EL (cell line): ENCODE measurements around the gene CALCOCO2.
A peak's percentile ranks its signal among the peaks of the same experiment; 100 is the strongest.
"Not testable (repeated sequence)": the region's sequence is repeated elsewhere in the genome, so short reads cannot be mapped to it uniquely, and the experiment has no call there.

Experiments
- DNase-seq: peaks from one replicate; pipeline ENCODE4 v3.0.0-alpha.2; 2016

Gene CALCOCO2

DNA sequence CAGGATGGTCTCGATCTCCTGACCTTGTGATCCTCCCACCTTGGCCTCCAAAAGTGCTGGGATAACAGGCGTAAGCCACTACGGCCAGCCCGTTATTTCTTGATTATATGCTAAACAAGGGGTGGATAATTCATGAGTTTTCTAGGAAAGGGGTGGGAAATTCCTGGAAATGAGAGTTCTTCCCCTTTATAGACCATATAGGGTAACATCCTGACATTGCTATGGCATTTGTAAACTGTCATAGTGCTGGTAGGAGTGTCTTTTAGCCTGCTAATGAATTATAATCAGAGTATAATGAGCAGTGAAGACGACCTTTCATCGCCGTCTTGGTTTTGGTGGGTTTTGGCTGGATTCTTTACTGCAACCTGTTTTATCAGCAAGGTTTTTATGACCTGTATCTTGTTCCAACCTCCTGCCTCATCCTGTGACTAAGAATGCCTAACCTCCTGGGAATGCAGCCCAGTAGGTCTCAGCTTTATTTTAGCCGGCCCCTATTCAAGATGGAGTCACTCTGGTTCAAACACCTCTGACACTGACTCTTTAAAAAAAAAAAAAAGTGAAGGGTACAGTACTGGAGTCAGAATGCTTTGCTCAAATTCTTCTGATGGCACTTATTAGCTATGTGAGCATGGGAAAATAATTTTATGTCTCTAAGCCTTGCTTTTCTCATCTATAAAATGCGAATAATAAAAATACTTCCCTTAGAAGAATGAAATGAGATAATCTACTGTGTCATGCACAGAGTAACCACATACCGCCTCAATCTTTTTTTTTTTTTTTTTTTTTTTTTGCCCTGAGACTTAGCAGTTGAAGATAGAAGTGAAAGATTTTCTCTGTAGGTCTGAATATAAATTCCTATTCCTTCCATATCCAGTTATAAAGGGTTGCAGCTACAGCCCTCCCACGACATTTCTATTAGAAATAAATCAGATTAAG is 5.1 kb upstream of the CALCOCO2 start:
- DNase-seq: peak; percentile 62

DNA sequence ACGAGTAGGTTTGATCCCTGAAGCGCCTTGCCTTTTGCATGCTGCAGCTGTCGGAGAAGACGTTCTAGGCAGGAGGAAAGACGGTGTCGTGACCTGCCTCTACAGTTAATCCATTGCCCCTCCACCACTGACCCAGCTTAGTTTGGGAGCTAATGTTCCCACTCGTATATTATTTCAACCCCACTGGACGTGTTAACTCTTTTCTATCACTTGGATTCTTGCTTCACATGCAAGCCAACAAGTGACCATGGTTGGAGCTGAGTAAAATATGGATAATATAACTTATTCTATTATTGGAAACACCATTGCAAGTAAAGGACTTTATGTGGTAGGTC is 681 bp downstream of the CALCOCO2 start:
- no peak for DNase-seq

DNA sequence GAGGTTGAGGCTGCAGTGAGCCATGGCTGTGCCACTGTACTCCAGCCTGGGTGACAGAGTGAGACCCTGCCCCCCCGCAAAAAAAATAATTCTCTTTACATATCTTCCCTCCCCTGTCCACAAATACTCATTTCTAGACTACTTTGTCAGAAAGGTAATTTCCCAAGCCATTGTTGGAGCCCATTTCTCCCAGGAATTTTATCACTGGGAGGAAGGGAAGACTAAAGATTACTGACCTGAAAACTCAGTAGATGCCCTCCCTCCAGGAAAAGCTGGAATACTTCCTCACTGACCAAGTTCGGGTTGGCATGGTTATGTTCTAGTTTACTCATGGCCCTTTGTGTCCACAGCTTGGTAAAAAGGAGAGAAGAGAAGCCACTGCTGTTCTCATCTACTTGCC is 4.1 kb downstream of the CALCOCO2 start:
- DNase-seq: no peak

DNA sequence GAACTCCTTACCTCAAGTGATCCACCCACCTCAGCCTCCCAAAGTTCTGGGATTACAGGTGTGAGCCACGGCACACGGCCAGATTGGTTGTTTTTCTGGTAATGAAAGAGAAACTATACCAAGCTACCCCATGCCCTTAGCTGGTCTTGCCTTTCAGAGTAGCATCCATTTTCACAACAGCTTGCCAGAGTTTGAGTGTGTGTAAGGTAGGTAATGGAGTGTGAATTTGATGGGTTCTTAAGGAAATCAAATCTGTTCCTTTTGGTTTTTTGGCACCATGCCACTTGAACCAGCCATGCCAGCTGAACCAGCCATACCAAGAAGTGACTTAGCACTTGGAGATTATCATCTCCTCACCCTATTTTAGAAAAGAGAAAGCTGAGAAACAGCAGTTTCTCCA is 5.1 kb downstream of the CALCOCO2 start:
- DNase-seq: no peak

DNA sequence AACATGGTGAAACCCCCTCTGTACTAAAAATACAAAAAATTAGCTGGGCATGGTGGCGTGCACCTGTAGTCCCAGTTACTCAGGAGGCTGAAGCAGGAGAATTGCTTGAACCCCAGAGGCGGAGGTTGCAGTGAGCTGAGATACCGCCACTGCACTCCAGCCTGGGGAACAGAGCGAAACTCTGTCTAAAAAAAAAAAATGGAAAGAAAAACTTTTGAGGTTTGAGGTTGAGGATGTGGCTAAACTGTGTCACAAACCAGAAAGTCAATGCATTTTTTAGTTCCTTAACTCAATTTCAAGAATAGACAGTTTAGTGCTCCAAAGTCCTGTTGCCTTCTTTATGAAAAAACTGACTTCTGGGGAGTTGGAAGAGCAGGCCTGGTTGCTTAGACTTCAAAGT is 6.6 kb downstream of the CALCOCO2 start:
- not testable (repeated sequence) for DNase-seq

DNA sequence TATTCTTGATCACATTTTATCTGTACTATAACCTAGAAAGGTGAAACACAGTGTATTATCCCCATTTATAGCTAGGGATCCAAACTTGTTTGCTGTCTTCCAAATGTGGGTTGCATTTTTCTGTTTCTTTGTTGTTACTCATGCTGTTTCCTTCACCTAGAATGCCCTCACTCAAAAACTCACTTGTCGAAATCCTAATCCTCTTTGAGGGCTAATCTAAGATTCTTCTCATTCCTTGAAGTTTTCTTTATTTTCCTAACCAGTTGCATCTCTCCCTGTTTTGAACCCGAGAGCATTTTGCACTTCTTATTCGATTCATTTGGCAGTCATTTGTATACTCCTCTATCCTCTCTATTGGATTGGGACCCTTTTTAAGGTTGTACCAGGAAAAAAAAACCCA is 9.6 kb downstream of the CALCOCO2 start:
- peak; percentile 33 for DNase-seq

DNA sequence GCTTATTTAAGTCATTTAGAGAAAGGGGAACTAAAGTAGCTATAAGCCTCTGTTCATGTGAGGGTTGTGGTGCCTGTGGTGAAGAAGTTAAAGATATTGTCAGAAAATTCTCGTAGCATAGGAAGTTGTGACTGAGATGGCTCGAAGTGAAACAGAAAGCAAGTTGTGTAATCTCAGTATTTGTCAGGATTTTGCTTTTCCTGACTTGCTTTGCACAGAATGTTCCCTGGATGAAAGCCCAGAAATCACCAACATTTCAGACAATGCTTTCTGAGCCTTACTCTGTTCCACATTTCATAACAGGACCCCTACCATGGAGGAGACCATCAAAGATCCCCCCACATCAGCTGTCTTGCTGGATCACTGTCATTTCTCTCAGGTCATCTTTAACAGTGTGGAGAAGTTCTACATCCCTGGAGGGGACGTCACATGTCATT is 10.6 kb downstream of the CALCOCO2 start:
- peak; percentile 63 for DNase-seq

DNA sequence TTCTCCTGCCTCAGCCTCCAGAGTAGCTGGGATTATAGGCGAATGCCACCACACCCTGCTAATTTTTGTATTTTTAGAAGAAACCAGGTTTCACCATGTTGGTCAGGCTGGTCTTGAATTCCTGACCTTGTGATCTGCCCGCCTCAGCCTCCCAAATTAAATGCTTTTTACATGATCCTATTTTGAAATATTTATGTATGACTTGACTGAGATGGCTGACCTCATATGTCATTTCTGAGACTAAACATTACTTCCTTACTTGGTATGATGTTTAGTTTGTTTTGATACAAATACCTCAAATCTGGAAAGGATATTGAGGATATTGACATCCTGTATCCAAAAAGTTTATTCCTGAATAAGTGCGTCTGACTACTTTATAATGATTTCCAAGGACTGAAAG is 11.9 kb downstream of the CALCOCO2 start:
- peak; percentile 27 for DNase-seq

DNA sequence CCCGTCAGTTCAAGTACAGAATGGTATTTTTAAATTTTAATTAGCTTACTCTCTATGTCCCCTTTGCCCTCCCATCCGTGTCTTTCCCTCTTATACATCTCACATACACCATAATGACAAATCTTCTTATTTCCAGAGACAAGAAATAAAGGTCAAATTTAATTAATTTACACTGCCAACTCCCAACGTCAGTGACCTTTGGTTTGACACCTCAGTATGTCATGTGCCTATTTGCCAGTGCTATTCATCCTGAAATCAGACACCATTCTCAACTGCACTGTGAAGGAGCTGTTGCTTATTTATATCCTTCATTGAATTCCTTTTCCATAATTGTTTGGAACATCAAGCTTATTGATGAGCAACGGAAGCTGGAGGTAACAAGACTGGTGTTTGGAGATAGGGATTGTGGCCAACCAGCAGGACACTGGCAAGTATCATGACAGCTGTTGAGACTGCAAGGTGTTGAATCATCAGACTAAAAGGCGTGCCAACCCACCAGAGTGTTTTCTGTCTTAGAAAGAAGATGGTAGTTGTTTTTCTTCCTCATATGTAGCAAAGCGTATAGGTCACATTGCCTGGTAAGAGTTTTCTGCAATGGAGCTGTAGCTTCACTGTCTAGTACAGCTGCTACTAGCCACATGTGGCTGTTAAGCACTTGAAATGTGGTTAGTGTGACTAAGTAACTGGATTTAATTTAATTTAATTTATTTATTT is 12.5 kb downstream of the CALCOCO2 start:
- no peak for DNase-seq

DNA sequence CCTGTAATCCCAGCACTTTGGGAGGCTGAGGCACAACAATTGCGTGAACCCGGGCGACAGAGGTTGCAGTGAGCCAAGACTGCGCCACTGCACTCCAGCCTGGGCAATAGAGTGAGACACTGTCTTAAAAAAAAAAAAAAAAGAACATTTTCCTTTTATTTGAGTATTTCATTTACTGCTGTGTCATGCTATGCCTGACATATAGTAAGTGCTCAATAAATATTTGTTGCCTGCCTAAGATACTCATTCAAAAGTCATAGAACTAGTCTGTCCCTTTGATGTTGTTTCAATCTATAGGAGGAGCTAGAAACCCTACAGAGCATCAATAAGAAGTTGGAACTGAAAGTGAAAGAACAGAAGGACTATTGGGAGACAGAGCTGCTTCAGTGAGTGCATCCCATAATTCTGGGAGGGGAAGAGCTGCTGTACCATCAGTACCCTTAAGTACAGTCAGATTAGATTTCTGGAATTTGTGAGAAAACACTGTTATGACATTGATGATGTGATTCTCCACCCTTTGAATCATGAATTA is 20.0 kb downstream of the CALCOCO2 start:
- no peak for DNase-seq

DNA sequence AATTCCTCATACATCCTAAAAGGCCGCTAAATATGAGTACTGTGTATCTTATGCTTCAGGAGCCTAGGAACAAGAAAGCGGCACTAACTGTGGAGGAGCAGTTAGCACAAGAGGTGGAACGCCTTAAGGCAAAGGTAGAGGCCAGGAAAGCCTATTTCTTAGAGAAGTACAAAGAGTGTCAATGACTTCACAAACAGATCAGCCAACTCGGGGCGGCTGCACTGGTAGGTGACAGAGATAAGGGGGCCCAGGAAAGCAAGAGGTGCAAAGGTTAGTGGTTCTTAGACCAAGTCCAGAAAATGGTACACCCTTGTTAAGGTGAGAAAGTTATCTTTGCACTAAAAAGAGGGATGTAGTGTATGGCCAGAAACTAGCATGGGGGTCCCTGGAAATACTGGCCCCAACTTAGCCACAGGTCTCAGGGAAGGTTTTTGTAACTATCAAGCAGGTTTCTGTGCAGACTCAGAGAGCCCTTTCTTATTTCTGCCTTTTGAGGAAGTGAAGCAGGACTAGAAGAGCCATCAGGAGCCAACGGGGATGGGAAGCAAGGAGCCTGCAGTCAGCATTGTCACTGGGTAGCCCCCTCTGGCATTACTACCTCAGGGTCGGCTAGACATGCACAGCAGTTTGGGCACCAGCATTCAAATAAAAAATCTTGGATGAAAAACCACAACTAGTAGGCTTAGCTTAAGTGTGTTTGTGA is 24.1 kb downstream of the CALCOCO2 start:
- no peak for DNase-seq

DNA sequence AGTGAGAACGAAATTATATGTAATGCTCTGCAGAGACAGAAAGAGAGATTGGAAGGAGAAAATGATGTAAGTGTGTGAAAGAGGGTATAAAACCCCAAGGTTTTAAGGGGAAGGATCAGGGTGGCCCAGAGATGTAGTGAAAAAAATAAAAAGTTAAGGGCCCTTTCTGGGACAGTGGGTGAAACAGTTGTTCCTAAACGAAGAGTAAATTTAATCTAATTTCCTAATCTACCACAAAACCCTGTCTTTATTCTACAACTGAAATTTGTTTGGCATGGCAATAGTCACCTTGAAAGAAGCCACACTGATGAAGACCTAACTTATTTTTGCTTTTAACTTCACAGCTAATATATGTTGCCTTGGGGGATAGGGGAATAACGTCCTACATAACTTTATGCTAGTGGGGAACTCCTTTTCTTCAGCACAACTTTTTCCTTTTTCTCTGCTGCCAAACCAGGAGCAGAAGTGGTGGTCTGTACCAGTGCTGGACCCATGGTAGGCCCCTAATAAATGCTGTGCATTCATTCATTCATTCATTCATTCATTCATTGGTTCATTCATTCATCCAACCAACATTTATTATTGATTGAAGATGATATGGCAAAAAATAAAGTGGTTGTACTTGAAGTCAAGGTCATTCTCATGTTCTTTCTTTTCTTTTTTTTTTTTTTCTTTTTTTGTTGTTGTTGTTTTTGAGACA is 25.4 kb downstream of the CALCOCO2 start:
- no peak for DNase-seq

DNA sequence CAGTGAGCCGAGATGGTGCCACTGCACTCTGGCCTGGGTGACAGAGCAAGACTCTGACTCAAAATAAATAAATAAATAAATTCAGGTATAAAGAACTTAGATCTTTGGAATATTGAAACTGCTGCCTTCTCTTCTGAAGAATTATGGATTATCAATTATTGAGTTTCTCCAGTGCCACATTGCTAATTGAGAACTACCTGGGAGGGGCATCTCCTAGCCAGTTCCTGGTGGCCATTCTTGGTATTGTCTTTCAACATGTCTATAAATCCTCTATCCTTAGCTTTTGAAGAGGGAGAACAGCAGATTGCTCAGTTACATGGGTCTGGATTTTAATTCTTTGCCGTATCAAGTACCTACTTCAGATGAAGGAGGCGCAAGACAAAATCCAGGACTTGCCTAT is 29.2 kb downstream of the CALCOCO2 start:
- no peak for DNase-seq

DNA sequence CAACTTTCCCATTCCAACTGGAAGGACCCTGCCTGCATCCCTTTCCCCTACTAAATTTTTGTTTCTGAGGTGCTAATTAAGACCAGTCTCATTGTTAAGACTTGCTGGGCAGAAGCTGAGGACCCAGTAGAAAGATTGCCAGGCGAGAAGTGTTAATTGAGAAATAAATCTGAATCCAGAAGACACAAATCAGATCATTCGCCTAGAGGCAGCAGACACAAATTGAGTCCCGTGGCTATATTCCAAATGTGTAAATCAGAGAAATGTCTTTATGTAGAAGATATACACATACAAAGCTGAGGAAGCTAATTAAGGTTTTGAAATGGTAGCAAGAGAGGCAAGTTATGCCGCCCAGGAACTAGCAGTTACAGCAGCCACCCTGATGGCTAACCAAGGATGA is 29.6 kb downstream of the CALCOCO2 start:
- no peak for DNase-seq

DNA sequence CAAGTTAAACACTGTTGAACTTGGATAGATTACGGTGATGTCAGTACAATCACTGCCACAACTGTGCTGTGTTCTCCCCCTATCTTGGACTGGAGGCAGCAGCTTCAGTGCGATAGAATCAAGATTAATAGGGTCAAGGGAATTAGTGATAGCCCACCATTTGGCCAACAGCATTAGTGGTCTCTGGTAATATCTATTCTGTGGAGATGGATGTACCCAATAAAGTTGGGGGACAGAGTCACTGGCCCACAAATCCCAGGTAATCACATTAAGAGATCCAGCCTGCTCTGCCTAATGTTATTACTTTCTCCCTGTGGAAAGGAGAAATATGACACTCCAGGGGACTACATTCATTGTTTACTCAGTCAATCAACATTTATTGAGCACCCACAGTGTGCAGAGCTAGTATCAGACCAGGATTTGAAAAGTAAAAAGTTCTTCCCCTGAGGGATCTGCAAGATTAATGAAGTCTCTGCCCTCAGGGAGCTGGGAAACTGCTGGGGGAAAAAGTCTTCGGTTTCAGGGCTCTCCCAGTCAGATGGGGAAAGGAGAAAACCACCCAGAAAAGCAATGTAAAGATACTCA is 38.2 kb downstream of the CALCOCO2 start:
- DNase-seq: no peak

DNA sequence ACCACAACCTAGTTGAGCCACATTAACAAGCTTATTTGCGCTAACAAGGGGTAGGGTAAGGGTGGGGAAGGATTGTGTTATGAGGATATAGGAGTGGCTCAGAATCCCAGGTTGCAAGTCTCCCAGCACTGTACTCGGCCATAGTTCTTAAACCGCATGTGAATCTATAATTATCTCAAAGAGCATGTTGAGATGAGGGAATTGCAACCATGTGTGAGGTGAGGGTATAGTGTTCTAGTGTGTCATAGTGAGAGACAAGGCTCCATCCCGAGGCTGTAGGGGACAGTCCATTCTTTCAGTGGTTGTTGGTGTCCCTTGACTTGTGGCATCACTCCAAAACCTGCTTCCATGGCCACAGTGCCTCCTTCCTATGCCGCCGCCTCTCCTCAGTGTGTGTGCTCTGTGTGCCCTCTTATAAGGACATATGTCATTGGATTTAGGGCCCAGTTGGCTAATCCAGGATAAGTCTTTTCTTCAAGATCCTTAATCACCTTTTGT is 39.0 kb downstream of the CALCOCO2 start:
- no peak for DNase-seq

DNA sequence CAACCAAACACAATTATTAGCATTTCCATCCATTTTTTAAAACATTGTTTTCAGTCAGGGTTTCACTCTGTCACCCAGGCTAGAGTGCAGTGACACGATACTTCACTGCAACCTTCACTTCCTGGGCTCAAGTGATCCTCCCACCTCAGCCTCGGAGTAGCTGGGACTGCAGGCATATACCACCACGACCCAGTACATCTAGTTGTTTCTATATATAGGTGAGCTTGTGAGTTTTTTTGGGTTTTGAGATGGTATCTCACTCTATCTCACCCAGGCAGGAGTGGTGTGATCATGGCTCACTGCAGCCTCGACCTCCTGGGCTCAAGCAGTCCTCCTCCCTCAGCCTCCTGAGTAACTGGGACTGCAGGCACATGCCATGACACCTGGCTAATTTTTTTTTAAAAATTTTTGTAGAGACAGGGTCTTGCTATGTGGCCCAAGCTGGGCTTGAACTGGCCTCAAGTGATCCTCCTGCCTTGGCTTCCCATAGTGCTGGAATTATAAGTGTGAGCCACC is 40.3 kb downstream of the CALCOCO2 start:
- DNase-seq: no peak

DNA sequence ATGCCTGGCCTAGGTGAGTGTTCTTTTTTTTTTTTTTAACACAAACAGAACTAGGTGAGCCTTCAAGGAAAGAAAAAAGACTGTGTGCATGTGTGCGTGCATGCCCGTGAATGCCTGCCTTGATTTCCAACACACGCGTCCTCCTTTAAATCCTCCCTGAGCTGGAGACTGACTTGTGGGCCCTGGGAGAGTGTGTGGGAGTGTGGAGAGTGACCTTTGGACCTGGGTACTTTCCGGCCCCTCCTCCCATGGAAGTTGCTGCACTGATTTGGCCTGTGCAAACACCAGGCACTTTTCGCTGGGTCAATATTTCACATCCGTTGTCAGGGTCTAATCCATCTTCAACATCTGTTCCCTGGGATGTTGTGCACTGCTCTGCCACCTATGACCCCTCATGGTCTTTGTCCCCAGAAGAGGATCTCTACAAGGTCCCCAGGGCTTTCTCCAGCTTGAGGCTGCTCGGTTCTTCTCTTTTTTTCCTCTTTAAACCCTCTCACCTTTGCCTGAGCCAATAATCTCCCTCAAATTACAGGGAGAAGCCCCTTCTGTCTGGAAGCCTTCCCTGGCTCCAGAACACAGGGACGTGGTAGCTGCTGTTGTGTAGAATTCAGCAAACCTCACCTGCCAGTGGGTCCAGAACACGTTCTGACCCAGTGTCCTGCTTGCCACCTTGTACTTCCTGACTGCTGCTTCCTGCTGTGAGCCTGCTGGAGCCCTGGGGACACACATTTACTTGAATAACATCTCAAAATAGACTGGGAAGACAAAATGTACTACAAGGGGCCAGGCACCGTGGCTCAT is 40.9 kb downstream of the CALCOCO2 start:
- DNase-seq: no peak

DNA sequence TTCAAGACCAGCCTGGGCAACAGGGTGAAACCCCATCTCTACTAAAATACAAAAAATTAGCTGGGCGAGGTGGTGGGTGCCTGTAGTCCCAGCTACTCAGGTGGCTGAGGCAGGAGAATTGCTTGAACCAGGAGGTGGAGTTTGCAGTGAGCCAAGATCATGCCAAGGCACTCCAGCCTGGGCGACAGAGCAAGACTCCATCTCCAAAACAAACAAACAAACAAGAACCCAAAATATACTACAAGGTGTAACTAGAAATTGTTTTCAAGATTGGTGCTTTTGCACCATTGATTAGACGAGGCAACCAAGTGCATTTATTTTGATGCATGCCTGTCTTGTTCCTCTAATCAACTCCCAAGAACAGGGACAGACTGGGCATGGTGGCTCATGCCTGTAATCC is 41.6 kb downstream of the CALCOCO2 start:
- not testable (repeated sequence) for DNase-seq

DNA sequence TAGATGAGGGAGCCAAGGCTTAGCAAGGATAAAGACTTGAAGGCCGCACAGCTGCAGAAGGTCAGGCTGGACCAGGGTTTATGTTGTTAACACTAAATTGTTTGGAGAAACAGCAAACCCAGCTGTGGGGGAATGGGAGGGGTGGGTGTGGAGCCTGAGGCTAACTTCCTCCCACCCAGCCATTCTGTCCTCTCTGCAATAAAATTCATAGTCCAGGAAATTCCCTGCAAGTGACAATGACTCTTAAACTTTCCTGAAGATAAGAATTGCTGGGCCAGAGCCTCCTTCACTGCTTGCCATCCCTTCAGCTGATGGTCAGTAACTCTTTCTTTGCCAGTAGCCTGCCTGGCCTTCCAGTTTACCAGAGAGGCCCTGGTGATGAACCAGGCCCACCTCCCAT is 42.4 kb downstream of the CALCOCO2 start:
- no peak for DNase-seq
